GM12878 (cell line): ENCODE measurements around the gene RANBP3. TPM values are rescaled to one million over a fixed set of nuclear protein-coding genes. Genes with fewer than 3 reads are reported as not detected.

ENCODE experiments used
- ATAC-seq: fragments of 200-7000 bp; cut with Tn5 transposase; 3 replicates; pipeline ENCODE4 v1.9.1; 2020; ENCODE audit warnings: mild to moderate bottlenecking, moderate library complexity
- BruUV-seq: library from RNA; stranded (reverse); fragments of 400-500 nt; replicated peaks from 2 replicates; lab custom pipeline; 2021; lab: Mats Ljungman, UMichigan
- CTCF ChIA-PET: fragments of 300-600 bp; sonication (Branson Sonifier 250); formaldehyde crosslinking; extraction: SDS; loops from one replicate; lab custom pipeline; 2021; ENCODE audit warnings: inconsistent platforms; lab: Yijun Ruan, JAX
- POLR2A ChIA-PET: fragments of 350-600 bp; formaldehyde crosslinking; extraction: SDS; loops from one replicate; lab custom pipeline; 2021; ENCODE audit warnings: inconsistent platforms; lab: Charles Lee
- RAD21 ChIA-PET: fragments of 300-600 bp; sonication (Branson Sonifier 250); formaldehyde crosslinking; loops from one replicate; lab custom pipeline; 2023; ENCODE audit warnings: antibody characterized with exemption; ENCODE audit not compliant: unreplicated experiment; lab: Charles Lee
- SMC1A ChIA-PET: fragments of 300-600 bp; sonication (Branson Sonifier 250); formaldehyde crosslinking; loops from one replicate; lab custom pipeline; 2023; ENCODE audit not compliant: unreplicated experiment, uncharacterized antibody; lab: Charles Lee
- DNase-seq: peaks from one replicate; pipeline ENCODE4 v3.0.0-alpha.2; 2011; ENCODE audit warnings: low read depth, low spot score
- FAIRE-seq: peaks from 3 replicates; lab custom pipeline; 2011; peaks lifted over from hg19 to GRCh38; lab: Jason Lieb, UNC
- H2AFZ ChIP-seq: 2 replicates; pipeline ENCODE4 v1.6.0; 2011; ENCODE audit warnings: low read depth, low read length, control low read depth; ENCODE audit not compliant: control insufficient read depth
- H3K27ac ChIP-seq: 2 replicates; pipeline ENCODE4 v1.5.1; 2011; ENCODE audit warnings: control low read depth; ENCODE audit not compliant: control insufficient read depth, insufficient read depth
- H3K27me3 ChIP-seq, 2 experiments: replicated peaks in 1 of 2; 2 replicates each; pipeline versions ENCODE4 v1.6.0 to v1.6.1; 2011; ENCODE audit warnings: low read length in 1 of 2; ENCODE audit not compliant: control insufficient read depth in 2 of 2, insufficient read depth in 2 of 2
- H3K36me3 ChIP-seq, 2 experiments: 2 replicates each; pipeline ENCODE4 v1.5.1; 2011; ENCODE audit warnings: low read length in 1 of 2; ENCODE audit not compliant: control insufficient read depth in 2 of 2, insufficient read depth in 2 of 2
- H3K4me1 ChIP-seq: 2 replicates; pipeline ENCODE4 v1.6.1; 2011; ENCODE audit warnings: mild to moderate bottlenecking, low read length, moderate library complexity, mixed read lengths; ENCODE audit not compliant: control insufficient read depth, insufficient read depth
- H3K4me2 ChIP-seq: 2 replicates; pipeline ENCODE4 v1.6.0; 2011; ENCODE audit warnings: control low read depth; ENCODE audit not compliant: control insufficient read depth, insufficient read depth
- H3K4me3 ChIP-seq: fragments of 200-600 bp; sonication (generic); 2 replicates; pipeline ENCODE4 v1.5.1; 2016
- H3K79me2 ChIP-seq: 2 replicates; pipeline ENCODE4 v1.6.0; 2011; ENCODE audit warnings: low read length; ENCODE audit not compliant: control insufficient read depth, insufficient read depth
- H3K9ac ChIP-seq: 2 replicates; pipeline ENCODE4 v1.8.0; 2011; ENCODE audit warnings: low read length, control low read depth, mixed read lengths; ENCODE audit not compliant: control insufficient read depth, insufficient read depth
- H3K9me3 ChIP-seq: replicated peaks from 3 replicates; pipeline ENCODE4 v1.5.1; 2011; ENCODE audit warnings: mild to moderate bottlenecking, low read length; ENCODE audit not compliant: control insufficient read depth, insufficient read depth
- H4K20me1 ChIP-seq: 2 replicates; pipeline ENCODE4 v1.6.0; 2011; ENCODE audit not compliant: control insufficient read depth, insufficient read depth
- JUND ChIP-seq: IDR thresholded peaks from 2 replicates; pipeline ENCODE4 v1.6.1; 2012; ENCODE audit warnings: low read depth, mild to moderate bottlenecking, low read length, improper control_type of control experiment, moderate library complexity
- POLR2A ChIP-seq: IDR thresholded peaks from 2 replicates; pipeline ENCODE4 v1.6.1; 2011; ENCODE audit warnings: low read depth, mild to moderate bottlenecking, low read length
- YBX1 ChIP-seq: fragments of 450-650 bp; IDR thresholded peaks from 2 replicates; pipeline ENCODE4 v1.6.1; 2016; ENCODE audit warnings: antibody characterized with exemption
- WGBS: methylation state at CpG from one replicate; pipeline ENCODE4 v1.1.6; 2016; ENCODE audit warnings: low lambda C conversion rate; ENCODE audit not compliant: insufficient replicate concordance, insufficient coverage; ENCODE audit errors: missing lambda C conversion rate; 5-methylcytosine and 5-hydroxymethylcytosine counted together
- in situ Hi-C: fragments of 300-500 bp; cut with MboI; formaldehyde crosslinking; loops from 9 replicates; pipeline ENCODE4 v1.14.3; 2018; ENCODE audit warnings: mixed read lengths
- intact Hi-C: fragments of 100-400 bp; cut with micrococcal nuclease; formaldehyde crosslinking; loops from one replicate; pipeline ENCODE4 v1.14.2; 2022; ENCODE audit not compliant: unreplicated experiment
- polyA plus RNA-seq, 11 experiments: library from polyadenylated mRNA; depleted of rRNA in 4 of 11; unstranded in 6 of 11; stranded (reverse) in 5 of 11; fragments of >200 nt; fragmentation: Nextera tagmentation in 4 of 11; fragmentation: Illumina TruSeq in 1 of 11; extraction: Ambion mirVana in 4 of 11; extraction: Trizol in 1 of 11; gene quantifications; 1 replicate in 1 of 11; 2 replicates in 10 of 11; pipeline versions ENCODE4 v1.2.1 to v1.2.3, GENCODE V29; 2011 to 2016; ENCODE audit warnings: inconsistent platforms in 2 of 11, missing spikeins in 2 of 11, low read depth in 1 of 11
- total RNA-seq, 4 experiments: library from RNA; depleted of rRNA in 3 of 4; stranded (reverse); fragments of >200 nt in 3 of 4; fragmentation: Illumina TruSeq in 1 of 4; extraction: Trizol in 1 of 4; gene quantifications; 2 replicates each; pipeline versions ENCODE4 v1.2.1 to v1.2.3, GENCODE V29; 2013 to 2021
- TF ChIP-seq, protein P1 (sequence below): IDR thresholded peaks from 2 replicates; pipeline ENCODE4 v1.6.1; 2012; ENCODE audit warnings: improper control_type of control experiment, low read depth, low read length; ENCODE audit not compliant: insufficient replicate concordance

Gene RANBP3
- total and polyA plus RNA-seq, 10 of the 15 experiments (the other 5 are each of a cell fraction or from before 2014, with no cell fraction given), result 1.1 to 81.6 (median 60.0) TPM

DNA sequence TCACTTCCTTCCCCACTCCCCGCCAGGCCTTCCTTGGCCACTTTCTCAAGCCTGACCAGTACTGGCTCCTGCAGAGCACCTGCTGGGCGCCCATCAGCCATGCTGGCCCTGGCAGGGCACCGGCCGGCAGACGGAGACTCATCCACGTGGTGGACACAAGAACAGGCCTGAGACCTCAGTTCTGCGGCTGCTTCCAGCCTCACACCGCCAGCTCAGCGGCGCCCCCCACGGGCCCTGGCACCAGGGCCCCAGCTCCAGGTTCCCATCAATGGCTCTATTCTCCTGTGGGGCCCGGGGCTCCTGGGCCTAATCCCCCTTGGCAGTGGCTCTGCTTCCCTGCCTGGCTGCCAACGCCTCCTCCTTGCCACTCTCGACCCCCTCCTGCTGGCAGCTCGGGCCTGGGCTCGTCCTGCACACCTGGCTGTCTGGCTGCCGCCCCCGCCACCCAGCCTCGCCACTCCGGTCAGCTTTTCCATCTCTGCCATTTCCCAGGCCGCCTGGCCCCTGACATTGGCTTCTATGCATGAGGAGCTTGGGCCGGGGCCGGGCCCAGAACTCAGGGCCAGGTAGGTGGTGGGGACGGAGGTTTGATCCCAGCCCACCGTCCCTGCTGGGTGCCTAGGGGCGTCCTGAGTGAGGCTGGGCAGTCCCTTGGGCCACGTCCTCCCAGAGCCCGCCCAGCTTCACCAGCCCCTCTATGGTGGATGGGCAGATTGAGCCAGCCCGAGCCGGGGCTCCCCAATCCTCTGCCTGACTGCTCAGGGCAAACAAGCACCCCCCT is 80.6 kb downstream of the RANBP3 start:
- BruUV-seq, result no TSS peak
- no peak overlapping the region for H3K27ac ChIP-seq
- SMC1A ChIA-PET, result no interaction called here
- FAIRE-seq (no peak), DNase-seq (no peak)
- H3K36me3 ChIP-seq, result peaks cover 8 to 13% of the 10 kb centered on the region in 2 experiments; a peak in 3 of 4 replicates
- H2AFZ ChIP-seq, result no peak overlapping the region
- H3K79me2 ChIP-seq, result peaks cover 20% of the 10 kb centered on the region
- CTCF ChIA-PET, result no interaction called here
- in situ Hi-C loops (no loop called here), intact Hi-C loops (no loop called here)
- H3K4me2 ChIP-seq, result no peak overlapping the region
- no peak overlapping the region for H3K9ac ChIP-seq
- RAD21 ChIA-PET, result no interaction called here
- no peaks in the 10 kb centered on the region for H3K9me3 ChIP-seq
- POLR2A ChIA-PET, result no interaction called here
- H3K4me3 ChIP-seq, result no peak overlapping the region
- H3K27me3 ChIP-seq, result no peaks in the 10 kb centered on the region
- 90% methylated on average over 30 of the region's 30 CpGs for WGBS
- TF ChIP-seq YBX1 (no peak), JUND (no peak)
- TF ChIP-seq, all 136 proteins: peak for 0
- ATAC-seq, result no peak
- Histone ChIP-seq H4K20me1 (peaks cover 6% of the 10 kb centered on the region), H3K4me1 (peaks cover 2% of the 10 kb centered on the region)

DNA sequence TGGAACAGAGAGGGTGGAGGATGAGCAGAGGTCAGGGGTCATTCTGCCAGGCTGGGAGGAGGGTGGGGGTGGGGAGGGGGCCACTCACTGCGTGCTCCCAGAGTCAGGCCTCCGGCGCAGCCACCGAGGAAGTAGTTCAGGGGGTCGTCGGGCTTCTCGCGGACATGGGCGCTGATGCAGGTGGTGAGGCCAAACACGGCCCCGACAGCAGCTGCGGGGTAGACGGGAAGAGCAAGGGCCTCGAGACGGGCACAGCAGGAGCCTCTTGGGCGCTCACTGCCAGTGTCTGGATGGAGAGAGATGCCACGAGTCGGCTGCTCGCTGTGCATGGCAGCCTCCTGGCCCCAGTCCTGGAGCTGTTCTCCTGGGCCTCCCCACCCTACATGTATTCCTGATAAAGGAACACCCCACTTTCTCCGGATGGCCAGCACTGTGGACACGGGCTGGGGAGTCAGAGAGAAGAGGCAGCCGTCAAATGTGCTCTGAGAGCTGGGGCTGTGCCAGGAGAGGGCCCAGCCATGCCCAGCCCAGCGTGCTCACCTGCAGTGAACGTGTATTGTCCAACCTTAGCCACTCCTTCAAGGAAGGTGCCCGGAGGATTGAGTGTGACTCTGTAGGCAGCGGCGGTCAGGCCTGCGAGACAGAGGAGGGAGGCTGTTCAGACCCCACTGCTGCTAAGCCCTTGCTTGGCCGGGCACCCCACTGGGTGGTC is 81.4 kb downstream of the RANBP3 start:
- H3K79me2 ChIP-seq, result peaks cover 16% of the 10 kb centered on the region
- RAD21 ChIA-PET, result no interaction called here
- H3K27ac ChIP-seq, result no peak overlapping the region
- H3K27me3 ChIP-seq, result no peaks in the 10 kb centered on the region
- H3K4me3 ChIP-seq, result no peak overlapping the region
- POLR2A ChIA-PET, result no interaction called here
- FAIRE-seq (no peak), DNase-seq (no peak), ATAC-seq (no peak)
- no peak overlapping the region for H3K9ac ChIP-seq
- no peaks in the 10 kb centered on the region; the same call in 1 of the 2 replicates for H3K4me1 ChIP-seq
- SMC1A ChIA-PET, result no interaction called here
- intact Hi-C loops, result no loop called here
- in situ Hi-C loops, result no loop called here
- H4K20me1 ChIP-seq, result peaks cover 6% of the 10 kb centered on the region
- no TSS peak for BruUV-seq
- H3K4me2 ChIP-seq, result no peak overlapping the region
- peaks cover 8 to 13% of the 10 kb centered on the region in 2 experiments; a peak in 3 of 4 replicates for H3K36me3 ChIP-seq
- CTCF ChIA-PET, result no interaction called here
- TF ChIP-seq, protein P1, sequence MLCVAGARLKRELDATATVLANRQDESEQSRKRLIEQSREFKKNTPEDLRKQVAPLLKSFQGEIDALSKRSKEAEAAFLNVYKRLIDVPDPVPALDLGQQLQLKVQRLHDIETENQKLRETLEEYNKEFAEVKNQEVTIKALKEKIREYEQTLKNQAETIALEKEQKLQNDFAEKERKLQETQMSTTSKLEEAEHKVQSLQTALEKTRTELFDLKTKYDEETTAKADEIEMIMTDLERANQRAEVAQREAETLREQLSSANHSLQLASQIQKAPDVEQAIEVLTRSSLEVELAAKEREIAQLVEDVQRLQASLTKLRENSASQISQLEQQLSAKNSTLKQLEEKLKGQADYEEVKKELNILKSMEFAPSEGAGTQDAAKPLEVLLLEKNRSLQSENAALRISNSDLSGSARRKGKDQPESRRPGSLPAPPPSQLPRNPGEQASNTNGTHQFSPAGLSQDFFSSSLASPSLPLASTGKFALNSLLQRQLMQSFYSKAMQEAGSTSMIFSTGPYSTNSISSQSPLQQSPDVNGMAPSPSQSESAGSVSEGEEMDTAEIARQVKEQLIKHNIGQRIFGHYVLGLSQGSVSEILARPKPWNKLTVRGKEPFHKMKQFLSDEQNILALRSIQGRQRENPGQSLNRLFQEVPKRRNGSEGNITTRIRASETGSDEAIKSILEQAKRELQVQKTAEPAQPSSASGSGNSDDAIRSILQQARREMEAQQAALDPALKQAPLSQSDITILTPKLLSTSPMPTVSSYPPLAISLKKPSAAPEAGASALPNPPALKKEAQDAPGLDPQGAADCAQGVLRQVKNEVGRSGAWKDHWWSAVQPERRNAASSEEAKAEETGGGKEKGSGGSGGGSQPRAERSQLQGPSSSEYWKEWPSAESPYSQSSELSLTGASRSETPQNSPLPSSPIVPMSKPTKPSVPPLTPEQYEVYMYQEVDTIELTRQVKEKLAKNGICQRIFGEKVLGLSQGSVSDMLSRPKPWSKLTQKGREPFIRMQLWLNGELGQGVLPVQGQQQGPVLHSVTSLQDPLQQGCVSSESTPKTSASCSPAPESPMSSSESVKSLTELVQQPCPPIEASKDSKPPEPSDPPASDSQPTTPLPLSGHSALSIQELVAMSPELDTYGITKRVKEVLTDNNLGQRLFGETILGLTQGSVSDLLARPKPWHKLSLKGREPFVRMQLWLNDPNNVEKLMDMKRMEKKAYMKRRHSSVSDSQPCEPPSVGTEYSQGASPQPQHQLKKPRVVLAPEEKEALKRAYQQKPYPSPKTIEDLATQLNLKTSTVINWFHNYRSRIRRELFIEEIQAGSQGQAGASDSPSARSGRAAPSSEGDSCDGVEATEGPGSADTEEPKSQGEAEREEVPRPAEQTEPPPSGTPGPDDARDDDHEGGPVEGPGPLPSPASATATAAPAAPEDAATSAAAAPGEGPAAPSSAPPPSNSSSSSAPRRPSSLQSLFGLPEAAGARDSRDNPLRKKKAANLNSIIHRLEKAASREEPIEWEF, result no peak
- peak; percentile 26; the same call in 1 of the 2 replicates for TF ChIP-seq POLR2A
- no peak overlapping the region for H2AFZ ChIP-seq
- 92% methylated on average over 28 of the region's 29 CpGs for WGBS
- H3K9me3 ChIP-seq, result no peaks in the 10 kb centered on the region
